ENCODE measurements around the gene LAMA2.

GRCh38 chr6:129146902-129147301 lies 264.0 kb downstream of the LAMA2 start:
- TF ChIP-seq, protein P1, sequence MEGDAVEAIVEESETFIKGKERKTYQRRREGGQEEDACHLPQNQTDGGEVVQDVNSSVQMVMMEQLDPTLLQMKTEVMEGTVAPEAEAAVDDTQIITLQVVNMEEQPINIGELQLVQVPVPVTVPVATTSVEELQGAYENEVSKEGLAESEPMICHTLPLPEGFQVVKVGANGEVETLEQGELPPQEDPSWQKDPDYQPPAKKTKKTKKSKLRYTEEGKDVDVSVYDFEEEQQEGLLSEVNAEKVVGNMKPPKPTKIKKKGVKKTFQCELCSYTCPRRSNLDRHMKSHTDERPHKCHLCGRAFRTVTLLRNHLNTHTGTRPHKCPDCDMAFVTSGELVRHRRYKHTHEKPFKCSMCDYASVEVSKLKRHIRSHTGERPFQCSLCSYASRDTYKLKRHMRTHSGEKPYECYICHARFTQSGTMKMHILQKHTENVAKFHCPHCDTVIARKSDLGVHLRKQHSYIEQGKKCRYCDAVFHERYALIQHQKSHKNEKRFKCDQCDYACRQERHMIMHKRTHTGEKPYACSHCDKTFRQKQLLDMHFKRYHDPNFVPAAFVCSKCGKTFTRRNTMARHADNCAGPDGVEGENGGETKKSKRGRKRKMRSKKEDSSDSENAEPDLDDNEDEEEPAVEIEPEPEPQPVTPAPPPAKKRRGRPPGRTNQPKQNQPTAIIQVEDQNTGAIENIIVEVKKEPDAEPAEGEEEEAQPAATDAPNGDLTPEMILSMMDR (IDR thresholded peaks at IDR 0.05) = no peak
- no peak for TF ChIP-seq POLR2A (IDR thresholded peaks at IDR 0.05)

Data from right lobe of liver (tissue), 4 donors.